ENCODE data around the gene UBQLN4. TPM values are rescaled to one million over a fixed set of nuclear protein-coding genes. Genes with fewer than 3 reads are reported as not detected.

UBQLN4 gene
- total RNA-seq, 6 experiments from 2014 or later: 19.0 to 25.5 (median 21.0) TPM

DNA sequence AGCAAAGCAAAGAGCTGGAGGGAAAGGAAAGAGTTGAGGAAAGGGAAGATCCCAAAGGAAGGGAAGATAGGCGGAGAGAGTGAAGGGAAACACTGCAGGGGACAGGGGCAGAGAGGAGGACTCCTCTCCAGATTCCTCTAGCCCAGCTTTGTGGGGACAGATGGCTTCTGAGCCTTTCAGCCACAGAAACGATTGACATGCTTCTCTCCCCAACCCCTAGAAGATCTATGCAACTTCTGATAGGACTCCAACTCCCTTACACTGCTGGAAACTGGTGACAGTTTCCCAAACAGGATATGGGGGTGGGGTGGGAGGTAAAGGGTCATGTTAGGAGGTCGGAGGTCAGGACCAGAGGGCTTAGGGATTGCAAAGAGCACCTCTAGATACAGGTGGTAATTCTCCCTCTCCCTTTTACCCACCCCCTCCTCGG lies 22.2 kb upstream of the UBQLN4 start:
- Histone ChIP-seq H3K4me3 (peak overlapping the region; percentile 74 to 79 (median 76)), H3K27me3 (no peaks in the 10 kb centered on the region), H3K9me3 (no peaks in the 10 kb centered on the region), H3K27ac (peak overlapping the region; percentile 32 to 67 (median 47)), H3K36me3 (no peaks in the 10 kb centered on the region), H3K4me1 (peaks cover 0 to 25% (median 4%) of the 10 kb centered on the region in 4 donors)
- 20% methylated on average over 4 of the region's 4 CpGs for WGBS (ENCODE audit: insufficient coverage, low coverage, low lambda C conversion rate, missing lambda C conversion rate)
- TF ChIP-seq, protein P1, sequence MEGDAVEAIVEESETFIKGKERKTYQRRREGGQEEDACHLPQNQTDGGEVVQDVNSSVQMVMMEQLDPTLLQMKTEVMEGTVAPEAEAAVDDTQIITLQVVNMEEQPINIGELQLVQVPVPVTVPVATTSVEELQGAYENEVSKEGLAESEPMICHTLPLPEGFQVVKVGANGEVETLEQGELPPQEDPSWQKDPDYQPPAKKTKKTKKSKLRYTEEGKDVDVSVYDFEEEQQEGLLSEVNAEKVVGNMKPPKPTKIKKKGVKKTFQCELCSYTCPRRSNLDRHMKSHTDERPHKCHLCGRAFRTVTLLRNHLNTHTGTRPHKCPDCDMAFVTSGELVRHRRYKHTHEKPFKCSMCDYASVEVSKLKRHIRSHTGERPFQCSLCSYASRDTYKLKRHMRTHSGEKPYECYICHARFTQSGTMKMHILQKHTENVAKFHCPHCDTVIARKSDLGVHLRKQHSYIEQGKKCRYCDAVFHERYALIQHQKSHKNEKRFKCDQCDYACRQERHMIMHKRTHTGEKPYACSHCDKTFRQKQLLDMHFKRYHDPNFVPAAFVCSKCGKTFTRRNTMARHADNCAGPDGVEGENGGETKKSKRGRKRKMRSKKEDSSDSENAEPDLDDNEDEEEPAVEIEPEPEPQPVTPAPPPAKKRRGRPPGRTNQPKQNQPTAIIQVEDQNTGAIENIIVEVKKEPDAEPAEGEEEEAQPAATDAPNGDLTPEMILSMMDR (IDR thresholded peaks at IDR 0.05): no peak
- peak; percentile 85 for TF ChIP-seq POLR2A (IDR thresholded peaks at IDR 0.05)
- DNase-seq (peak in 1 of 3 donors; percentile 60), ATAC-seq (peak; percentile 46 to 57 (median 50))
- intact Hi-C loops (cut with DNase I): no loop called here

DNA sequence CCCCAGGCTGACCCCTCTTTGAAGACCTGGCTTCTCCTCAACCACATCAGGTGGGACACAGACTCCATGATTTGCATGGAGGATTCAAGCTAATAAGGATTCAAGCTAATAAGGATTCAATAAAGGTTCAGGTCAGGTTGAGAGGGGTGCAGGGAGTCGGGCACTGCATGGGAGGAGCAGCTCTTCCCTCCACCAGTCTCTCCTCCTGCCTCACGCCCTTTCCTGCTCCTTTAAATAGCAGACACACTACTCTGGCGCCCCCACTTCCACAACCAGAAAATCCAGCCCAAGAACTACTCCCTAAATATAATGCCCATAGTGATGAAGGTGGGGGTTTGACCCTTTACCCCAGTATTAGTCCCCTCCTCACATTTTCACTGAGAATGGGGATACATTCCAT lies 21.6 kb upstream of the UBQLN4 start:
- no peak for ATAC-seq
- peaks cover 0 to 30% (median 7%) of the 10 kb centered on the region in 4 donors for H3K4me1 ChIP-seq
- WGBS (ENCODE audit: insufficient coverage, low coverage, low lambda C conversion rate, missing lambda C conversion rate): 24% methylated on average over 3 of the region's 3 CpGs
- intact Hi-C loops (cut with DNase I): no loop called here
- TF ChIP-seq, protein P1 (IDR thresholded peaks at IDR 0.05): no peak
- TF ChIP-seq POLR2A (IDR thresholded peaks at IDR 0.05): no peak
- no peaks in the 10 kb centered on the region for H3K9me3 ChIP-seq
- peak overlapping the region in 1 of 3 donors; percentile 67 for H3K27ac ChIP-seq
- no peaks in the 10 kb centered on the region for H3K27me3 ChIP-seq
- no peaks in the 10 kb centered on the region for H3K36me3 ChIP-seq
- no peak for DNase-seq
- H3K4me3 ChIP-seq: peak overlapping the region in 2 of 3 donors; percentile 76 to 79

DNA sequence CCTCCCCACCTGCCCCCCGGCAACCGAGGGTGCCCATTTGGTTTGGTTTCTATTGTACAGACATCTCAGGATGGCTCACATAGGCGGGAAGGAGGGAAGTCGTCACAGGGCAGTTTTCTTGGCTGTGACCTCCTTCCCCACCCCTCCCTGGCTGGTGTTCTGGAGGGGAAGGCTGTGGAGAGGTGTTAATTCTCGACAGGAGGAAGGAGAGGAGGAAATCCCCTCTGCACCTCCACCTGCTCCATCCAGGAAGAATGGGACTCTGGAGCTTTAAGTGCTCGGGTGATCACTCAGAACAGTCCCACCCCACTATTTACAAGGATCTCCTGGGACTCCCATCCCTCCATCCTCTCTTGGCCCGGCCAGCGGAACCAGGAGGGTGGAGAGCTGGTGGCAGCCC lies 21.1 kb upstream of the UBQLN4 start:
- peaks cover 0 to 33% (median 9%) of the 10 kb centered on the region in 4 donors for H3K4me1 ChIP-seq
- no peak for ATAC-seq
- no peaks in the 10 kb centered on the region for H3K36me3 ChIP-seq
- intact Hi-C loops (cut with DNase I): no loop called here
- H3K4me3 ChIP-seq: no peak overlapping the region
- TF ChIP-seq, protein P1 (IDR thresholded peaks at IDR 0.05): no peak
- no peak for TF ChIP-seq POLR2A (IDR thresholded peaks at IDR 0.05)
- WGBS (ENCODE audit: insufficient coverage, low coverage, low lambda C conversion rate, missing lambda C conversion rate): 51% methylated on average over 2 of the region's 8 CpGs
- no peak for DNase-seq
- H3K9me3 ChIP-seq: no peaks in the 10 kb centered on the region
- no peak overlapping the region for H3K27ac ChIP-seq
- H3K27me3 ChIP-seq: no peaks in the 10 kb centered on the region

DNA sequence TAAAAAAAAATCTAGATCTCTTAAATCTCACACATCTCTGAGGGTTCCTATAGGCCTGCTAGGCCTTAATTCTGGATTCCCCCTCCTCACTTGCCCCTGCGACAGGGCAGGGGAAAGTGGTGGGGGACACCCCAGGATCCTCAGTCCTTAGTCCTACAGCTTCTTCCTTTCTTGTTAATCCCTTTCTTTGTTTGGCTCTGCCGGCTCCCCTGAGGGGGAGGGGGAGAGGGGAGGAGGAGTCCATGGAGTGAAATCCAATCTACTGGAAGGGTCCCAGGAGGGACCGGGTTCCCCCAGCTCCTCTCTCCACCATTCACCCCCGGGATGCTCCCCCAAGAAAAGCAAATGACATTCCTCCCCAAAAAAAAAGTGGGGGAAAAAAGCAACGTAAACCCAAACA lies 20.1 kb upstream of the UBQLN4 start:
- peaks cover 0 to 37% (median 13%) of the 10 kb centered on the region in 4 donors for H3K4me1 ChIP-seq
- no peak overlapping the region for H3K4me3 ChIP-seq
- DNase-seq (no peak), ATAC-seq (no peak)
- H3K27me3 ChIP-seq: no peaks in the 10 kb centered on the region
- no peaks in the 10 kb centered on the region for H3K9me3 ChIP-seq
- TF ChIP-seq POLR2A (IDR thresholded peaks at IDR 0.05): no peak
- TF ChIP-seq, protein P1 (IDR thresholded peaks at IDR 0.05): no peak
- H3K36me3 ChIP-seq: no peaks in the 10 kb centered on the region
- 61% methylated on average over 5 of the region's 5 CpGs for WGBS (ENCODE audit: insufficient coverage, low coverage, low lambda C conversion rate, missing lambda C conversion rate)
- no peak overlapping the region for H3K27ac ChIP-seq
- intact Hi-C loops (cut with DNase I): no loop called here
